NOMO-1 (cell line): ENCODE data around the gene PTH1R.

Experiments used
- DNase-seq, 2 experiments: peaks; one replicate each; lab custom pipeline; 2025; ENCODE audit not compliant: unreplicated experiment in 2 of 2; lab: John Stamatoyannopoulos, UW

Gene PTH1R

DNA sequence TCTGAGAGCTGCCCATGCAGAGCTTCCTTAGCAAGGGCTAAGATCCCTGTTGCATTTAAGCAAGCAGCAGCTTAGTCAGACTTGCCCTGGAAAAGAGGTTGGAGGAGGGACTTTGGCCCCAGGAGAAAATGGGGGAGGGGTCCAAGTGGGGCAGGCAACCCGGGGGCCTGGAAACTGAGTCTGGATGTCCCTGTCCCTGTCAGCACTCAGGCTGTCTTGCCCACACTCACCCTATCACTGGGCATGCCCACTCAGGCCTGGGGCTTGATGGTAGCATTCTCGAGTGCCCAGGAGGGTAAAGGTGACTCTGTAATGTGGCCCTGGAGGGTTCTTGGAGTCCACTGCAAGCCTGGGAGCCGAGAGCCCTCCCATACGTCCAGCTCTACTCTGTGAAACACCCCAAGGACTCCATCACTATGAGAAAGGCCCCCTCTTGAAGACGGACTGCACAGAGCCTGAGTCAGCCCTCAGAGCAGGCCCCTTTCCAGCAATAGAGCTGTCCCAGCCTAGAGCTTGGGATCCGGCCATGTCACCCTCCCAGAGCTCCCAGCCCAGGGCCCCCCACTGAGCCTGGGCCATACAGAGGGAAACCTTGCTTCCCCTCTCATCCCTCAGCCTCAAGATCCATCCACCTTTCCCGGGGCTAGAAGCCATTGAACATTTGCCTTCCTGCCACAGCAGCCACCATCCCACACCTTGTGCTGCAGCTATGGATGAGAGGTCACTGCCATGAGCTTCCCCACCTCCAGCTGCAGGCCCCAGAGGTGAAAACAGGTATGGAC, 27.6 kb upstream of the PTH1R start:
- no peak for DNase-seq

DNA sequence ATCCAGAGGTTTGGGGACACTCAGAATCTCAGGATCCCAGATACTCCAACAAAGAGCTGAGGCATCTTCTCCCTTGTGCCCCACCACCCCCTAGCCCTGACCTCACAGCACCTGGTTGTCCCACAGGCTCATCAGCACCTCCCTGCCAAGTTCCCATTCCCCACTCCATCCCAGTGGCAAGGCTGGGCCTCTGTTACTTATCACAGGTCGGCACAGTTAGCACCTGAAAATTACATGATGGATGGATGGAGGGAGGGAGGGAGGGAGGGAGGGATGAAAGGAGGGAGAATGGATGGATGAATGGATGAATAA, 27.1 kb upstream of the PTH1R start:
- no peak for DNase-seq

DNA sequence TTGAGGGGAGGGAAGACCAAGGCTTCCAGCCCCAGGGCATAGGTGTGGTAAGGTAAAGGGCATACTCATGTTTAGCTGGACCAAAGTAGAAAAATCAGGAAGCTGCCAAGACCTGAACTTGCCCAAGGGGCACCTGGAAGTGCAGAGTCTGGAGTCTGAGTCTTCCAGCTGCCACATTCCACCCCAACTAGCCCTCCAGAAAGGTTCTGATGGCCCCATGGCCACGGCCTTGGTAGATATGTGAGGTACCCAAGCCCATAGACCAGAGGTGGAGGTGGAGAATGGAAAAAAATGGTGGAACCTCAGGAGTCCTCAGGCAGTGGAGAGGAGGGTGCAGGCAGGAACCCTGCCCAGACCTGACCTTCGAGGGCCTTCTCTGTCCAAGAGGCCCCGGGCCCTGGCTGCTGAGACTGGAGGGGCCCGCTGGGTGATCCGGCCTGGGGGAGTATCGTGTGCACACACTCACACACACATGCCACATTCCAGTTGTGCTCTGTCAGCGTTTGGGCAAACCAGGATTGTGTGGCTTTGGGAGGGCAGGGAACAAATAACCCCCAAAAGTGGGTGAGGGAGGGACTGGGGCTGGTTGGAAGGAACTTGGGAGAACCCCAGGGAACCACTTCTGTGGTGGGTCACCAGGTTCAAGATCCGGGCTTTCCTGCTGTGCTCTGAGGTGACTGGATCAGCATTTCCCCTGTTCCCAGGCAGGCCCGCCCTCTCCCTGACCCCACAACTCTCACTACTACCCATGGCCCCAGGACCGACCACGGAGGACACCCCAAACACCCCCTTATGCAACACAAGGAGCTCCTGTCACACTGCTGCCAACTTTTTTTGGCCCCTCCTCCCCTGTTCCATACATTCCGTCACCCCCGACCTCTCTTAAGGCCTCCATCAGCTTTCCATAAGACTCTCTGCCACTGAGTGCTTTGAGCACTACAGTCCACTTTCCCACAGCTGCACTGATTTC, 25.9 kb upstream of the PTH1R start:
- DNase-seq, result no peak

DNA sequence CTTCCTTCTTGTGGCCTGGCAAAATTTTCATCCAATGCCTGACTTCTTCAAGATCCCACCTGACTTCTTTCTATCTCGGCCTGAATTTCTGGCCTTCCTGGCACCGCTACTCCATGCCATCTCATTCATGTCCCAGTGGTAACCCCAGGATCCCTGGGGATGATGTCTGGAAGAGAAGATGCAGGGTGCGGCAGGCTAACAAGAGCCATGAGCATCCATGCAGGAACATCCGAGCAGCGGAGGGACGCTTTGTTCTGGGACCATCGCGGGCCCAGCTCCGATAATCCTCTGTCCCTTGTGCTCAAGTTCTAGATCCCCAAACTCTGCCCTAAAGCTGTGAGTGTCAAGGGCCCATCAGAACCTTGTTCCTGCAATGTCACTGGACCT, 25.2 kb upstream of the PTH1R start:
- DNase-seq, result no peak

GRCh38 chr3:46852839-46853355, 24.6 kb upstream of the PTH1R start:
- no peak for DNase-seq

DNA sequence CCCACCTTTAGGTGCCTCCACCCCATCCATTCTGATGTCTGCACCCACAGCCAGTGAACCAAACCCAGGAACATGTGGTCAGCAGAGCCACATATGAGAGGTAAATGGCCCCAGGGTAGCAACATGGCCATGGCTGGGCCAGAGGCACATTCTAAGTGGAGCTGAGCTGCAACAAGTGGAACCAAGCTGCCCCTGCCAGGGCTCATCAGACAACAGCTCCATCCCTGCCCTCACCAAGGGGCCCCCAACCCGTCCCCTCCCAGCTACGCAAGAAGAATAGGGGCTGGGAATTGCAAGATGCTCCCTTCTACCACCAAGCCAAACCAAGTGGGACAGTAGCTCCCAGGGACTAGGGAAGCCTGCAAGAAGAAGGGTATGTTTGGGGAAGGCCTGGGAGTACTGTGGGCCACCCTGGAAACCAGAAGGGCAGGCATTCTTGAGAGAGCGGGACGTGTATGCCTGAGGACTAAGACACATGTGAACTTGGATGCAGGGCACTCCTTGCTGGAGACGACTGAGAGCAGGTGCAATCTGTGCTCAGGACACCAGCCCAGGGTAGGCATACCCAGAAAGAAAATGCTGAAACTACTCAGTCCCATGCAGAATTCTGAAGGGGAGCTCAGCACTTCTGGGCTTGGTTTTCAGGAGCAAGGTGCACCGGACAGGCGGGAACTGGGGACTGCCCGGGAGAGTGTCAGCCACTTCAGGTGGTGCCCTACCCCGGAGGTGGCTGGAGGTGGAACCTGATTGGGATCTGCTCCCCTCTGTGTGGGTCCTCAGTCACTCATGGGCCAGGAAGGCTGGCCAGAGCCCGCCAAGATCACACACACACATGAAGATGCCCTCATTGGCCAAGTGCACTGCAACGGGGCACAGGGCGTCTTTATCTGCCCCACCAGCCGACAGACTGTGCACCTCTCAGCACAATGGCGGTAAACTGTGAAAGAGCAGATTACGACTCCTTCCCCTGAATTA, 23.8 kb upstream of the PTH1R start:
- no peak for DNase-seq

- DNase-seq, result no peak
Measured at GRCh38 chr3:46854555-46854991, 22.9 kb upstream of the PTH1R start.

DNA sequence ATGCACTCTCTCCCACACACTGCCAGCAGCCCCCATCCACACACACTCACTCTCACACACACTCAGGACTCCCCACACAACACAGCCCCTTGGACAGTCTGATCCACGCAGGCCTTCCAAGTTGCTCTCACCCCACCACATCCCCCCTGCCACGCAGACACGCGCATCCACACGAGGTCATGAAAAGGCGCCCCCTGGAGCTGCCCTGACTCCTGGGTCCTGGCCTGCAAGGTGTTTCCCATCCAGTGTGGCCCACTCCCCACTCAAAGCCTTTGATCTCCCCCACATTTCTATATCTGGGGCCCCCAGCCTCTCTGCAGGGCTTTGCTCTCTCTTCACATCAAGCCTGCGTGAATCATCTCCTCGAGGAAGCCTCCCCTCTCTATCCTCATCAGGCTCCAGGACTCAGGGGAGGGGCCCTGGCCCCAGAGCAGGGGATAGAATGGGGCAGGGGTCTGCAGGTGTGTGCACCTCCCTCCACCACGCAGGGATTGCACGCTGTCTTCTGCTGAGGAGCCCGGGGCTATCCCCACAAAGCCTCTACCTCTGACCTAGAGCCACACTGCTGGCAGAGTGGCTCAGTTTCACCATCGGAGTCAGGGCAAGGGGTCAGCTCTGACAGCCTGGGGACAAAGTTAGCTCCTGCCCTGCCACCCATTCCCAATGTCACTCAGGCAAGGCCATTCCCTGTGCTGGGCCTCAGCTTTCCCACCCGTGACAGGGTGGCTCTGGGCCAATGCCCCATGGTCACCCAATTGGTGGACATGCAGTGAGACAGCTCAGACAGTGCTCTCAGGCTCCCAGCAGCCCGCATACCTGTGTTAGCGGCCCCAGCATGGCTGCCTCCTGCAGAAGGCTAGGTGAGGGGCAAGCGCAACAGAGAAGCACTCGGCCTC, 20.7 kb upstream of the PTH1R start:
- DNase-seq, result no peak

GRCh38 chr3:46857485-46858341, 19.8 kb upstream of the PTH1R start:
- no peak for DNase-seq

DNA sequence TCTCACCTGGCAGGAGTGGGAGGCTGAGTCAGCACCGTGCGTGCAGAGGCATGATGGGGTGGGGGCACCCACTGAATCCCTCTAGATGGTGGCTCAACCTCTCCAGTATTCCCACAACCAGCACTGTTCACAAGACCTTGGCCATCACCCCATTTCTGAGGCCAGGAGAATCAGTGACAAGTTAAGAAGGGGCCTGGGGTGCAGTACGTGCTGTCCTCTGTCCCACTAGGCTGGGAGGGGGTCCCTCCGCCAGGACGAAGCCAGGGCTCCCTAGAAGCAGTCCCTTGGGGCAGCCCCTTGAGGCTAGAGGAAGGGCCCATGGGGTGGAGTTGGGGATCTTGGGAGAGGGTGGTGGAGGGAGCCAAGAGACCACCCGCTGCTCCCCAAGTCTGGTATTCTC, 19.1 kb upstream of the PTH1R start:
- no peak for DNase-seq

DNA sequence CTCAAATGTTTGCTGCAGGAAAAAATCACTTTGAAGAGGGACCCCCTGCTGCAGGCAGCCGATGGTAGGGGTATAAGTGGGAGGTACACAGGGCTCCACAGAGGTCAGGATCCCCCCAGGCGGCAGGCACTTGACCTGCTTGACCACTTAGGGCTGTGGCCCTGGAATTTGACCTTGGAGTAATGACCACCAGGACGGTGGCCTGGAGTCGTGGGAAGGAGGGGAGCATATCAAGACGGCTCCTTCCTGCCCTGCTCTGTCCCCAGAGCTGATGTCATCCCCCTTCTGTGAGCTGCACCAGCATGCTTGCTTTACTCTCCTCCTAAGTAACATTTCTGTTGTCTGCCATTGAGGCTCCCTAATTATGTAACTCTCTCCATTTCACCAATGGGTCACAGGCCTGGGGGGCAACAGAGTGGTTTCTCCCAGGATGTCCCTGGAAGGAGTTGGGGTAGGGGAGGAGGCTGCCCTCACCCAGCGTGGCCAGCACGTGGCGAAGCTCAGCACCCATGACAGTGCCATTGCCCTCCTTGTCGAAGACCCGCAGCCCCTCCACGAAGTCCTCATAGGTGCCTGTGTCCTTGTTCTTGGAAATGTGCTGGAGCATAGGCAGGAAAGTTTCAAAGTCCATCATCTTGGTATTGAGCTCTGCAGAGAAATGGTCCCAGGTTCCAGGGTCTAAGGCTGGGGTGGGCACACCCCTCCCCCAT, 18.4 kb upstream of the PTH1R start:
- no peak for DNase-seq

DNA sequence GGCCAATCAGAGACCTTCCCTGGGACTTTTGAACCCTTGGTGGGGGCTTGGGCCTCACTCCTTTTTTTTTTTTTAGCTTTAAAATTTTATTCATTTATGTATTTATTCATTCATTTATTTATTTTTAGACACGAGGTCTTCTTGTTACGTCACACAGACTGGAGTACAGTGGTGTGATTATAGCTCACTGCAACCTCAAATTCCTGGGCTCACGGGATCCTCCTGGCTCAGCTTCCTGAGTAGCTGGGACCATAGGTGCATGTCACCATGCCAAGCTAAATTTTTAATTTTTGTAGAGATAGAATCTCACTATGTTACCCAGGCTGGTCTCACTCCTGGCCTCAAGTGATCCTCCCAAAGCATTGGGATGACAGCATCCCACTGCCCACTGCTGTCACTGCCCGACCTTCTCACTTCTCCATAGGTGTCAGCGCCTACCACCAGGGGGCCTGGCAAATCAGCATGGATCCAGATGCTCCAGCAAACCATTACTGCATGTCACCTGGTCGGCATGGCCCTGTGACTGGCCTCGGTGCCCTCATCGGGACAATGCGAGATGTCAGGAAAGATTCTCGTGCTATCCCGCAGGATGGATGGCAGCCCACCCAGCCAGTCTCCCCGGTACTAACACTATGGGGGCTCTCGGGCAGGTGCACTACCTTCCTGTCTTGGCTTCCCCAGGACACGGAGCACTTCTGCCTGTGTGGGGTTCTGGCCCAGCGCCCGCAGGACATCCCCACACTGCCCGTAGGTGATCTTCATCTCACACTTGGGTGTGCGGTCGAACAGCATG, 17.3 kb upstream of the PTH1R start:
- no peak for DNase-seq

DNA sequence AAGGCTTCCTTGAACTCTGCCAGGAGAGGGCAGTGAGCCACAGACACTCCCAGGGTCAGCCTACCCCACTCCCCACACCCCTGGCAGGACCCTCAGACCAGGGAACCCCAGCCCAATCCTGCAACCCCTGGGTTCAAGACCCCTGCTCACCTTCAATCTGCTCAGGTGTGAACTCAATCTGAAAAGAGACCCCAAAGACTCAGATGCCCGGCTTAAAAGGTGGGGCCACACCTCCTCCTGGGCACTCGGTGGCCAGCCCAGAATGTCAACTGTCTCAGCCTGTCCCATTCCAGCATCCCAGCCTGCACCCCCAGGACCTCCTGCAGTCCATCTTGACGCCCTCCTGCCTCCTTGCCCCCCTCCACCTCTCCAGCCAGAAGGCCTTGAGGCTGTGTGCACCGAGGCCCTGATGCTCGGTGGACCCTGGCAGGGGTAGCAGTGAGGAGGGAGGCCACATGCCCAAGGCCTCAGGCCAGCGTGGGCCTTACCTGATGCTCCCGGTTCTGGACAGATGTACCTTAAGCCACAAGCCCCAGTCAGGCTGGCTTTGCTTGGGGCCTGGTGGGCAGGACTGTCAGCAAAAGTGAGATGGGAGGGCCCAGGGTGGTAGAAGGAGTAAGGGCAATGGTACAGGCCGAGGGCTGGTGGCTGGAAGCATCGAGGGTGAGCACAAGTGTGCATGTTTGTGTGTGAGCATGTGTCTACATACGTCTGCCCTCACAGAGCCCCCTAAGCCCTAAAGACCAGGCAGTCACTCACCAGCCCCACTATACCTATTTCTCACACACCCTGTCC, 16.5 kb upstream of the PTH1R start:
- no peak for DNase-seq

DNA sequence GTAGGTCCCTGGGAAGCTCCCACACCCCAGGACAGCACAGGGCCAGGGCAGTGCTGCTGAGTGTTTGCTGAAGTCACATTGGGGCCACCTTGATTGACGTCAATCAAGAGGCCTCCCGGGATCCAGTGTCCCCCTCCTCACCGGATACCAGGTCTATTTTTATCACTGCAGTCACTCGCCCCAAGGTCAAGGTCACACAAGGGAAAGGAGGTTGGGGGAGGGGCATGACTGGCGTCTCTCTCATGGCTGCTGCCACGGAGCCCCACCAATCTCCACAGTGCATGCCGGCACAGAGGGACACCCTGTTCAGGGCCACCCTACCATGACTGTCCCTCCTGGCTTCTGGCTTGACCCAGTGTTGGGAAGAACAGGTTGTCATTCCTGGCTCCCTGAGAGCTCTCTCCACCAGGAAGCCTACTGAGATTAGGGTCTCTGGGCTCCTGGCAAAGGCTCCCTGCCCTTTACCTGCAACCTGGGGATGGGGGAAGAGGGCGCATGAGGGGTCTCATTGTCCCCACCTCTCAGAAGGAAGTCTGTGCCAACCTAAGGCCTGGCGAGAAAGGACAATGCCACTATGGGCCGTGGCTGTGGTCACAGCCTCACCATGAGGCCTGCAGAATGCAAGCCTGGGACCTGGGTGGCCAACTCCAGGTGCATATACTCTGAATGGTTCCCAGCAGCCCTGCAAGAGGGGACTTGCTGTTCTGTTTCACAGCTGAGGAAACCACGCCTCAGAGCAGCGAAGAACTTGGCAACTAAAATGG, 15.7 kb upstream of the PTH1R start:
- no peak for DNase-seq

DNA sequence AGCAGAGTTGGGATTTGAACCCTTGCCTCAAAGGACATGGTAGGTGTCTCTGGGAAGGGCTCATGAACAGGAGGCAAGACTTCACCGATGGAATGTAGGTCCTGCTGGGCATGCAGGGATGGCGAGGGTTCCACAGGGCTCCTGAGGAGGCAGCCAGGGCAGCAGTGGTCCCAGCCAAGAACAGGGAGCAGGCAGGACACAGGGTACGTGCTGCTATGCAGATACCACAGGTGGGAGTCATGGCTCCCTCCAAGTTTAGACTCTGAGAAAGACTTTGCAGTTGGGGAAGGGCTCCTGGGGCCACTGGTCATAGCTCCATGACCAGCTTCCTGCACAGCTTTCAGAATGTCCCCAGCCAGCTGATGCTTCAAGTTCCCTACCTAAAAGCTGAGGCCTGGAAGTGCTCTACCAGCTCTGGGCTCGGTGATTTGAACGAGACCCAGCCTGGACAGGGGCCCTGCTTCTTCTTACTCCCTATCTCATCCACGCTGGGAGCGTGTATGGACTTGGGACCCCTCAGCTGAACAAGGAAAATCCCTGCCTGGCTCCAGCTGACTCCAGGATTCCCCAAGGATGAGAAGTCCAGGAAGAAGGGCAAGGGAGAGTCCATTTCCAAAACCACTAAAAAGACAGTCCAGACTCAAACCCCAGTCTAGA, 15.0 kb upstream of the PTH1R start:
- no peak for DNase-seq
